ENCODE measurements around the gene LMNA. TPM values are rescaled to one million over a fixed set of nuclear protein-coding genes. Genes with fewer than 3 reads are reported as not detected.

Gene LMNA
- total and polyA plus RNA-seq, 2 donors (not counting 1 experiment from before 2014, with no cell fraction given): 19.4 to 28.7 TPM

- ATAC-seq (ENCODE audit: low read depth) (no peak), DNase-seq (no peak)
- no CpG with 5 or more reads among the region's 6 CpGs for WGBS (ENCODE audit: insufficient coverage)
- Mint-ChIP-seq H3K4me3 (no peak overlapping the region), H3K4me1 (peaks cover 22% of the 10 kb centered on the region), H3K9me3 (ENCODE audit: insufficient read depth) (no peaks in the 10 kb centered on the region), H3K27me3 (peaks cover 9% of the 10 kb centered on the region), H3K27ac (no peak overlapping the region)
- Histone ChIP-seq H3K36me3 (replicated peaks in 1 of 2; ENCODE audit: control extremely low read depth in 1 of 2, control insufficient read depth in 1 of 2, extremely low read depth in 1 of 2, insufficient read depth in 2 of 2, low read length in 1 of 2) (no peaks in the 10 kb centered on the region), H3K9ac (ENCODE audit: low read length) (no peak overlapping the region), H3K27me3 (replicated peaks in 1 of 4; ENCODE audit: control extremely low read depth in 1 of 4, control insufficient read depth in 3 of 4, insufficient read depth in 4 of 4, low read length in 3 of 4) (peaks cover 0 to 17% (median 5%) of the 10 kb centered on the region in 4 experiments), H4K20me1 (ENCODE audit: control insufficient read depth, insufficient read depth, low read length, poor library complexity, severe bottlenecking) (no peaks in the 10 kb centered on the region), H2AFZ (ENCODE audit: insufficient read depth, low read depth, low read length, poor library complexity, severe bottlenecking) (no peak overlapping the region), H3K27ac (ENCODE audit: low read length in 2 of 2) (no peak overlapping the region), H3K79me2 (ENCODE audit: control insufficient read depth, insufficient read depth, low read length) (no peaks in the 10 kb centered on the region), H3K4me2 (replicated peaks; ENCODE audit: low read depth, low read length, poor library complexity, severe bottlenecking) (no peak overlapping the region), H3K9me3 (ENCODE audit: control extremely low read depth in 1 of 3, control insufficient read depth in 2 of 3, insufficient read depth in 1 of 3, low read length in 2 of 3) (no peaks in the 10 kb centered on the region), H3K4me1 (ENCODE audit: control insufficient read depth in 2 of 2, insufficient read depth in 2 of 2, low read length in 2 of 2) (peaks cover 9 to 20% of the 10 kb centered on the region in 2 donors), H3K4me3 (ENCODE audit: control extremely low read depth in 1 of 5, extremely low read depth in 1 of 5, insufficient read depth in 1 of 5, low read depth in 2 of 5, low read length in 4 of 5) (no peak overlapping the region)
- intact Hi-C loops (cut with micrococcal nuclease): no loop called here
- ChIA-PET POLR2A (interaction anchor here (0.7 kb wide), 2 partner anchors 36 to 117 kb away, joined by 5 to 6 read pairs; no protein-coding TSS in a partner anchor), CTCF (interaction anchor here (0.8 to 2.4 kb wide), 10 partner anchors 8 to 64 kb away, joined by 3 to 8 read pairs (median 4); partner anchors contain the start of gene SEMA4A)
- TF ChIP-seq CTCF (IDR thresholded peaks at IDR 0.05): no peak
- TF ChIP-seq EZH2 (IDR thresholded peaks at IDR 0.05; ENCODE audit: borderline replicate concordance, insufficient read depth, low read depth, low read length, poor library complexity, severe bottlenecking): no peak
Measured at GRCh38 chr1:156164125-156164831, 49.8 kb downstream of the LMNA start.

- ATAC-seq (ENCODE audit: low read depth): no peak
- Mint-ChIP-seq H3K27me3 (peaks cover 7% of the 10 kb centered on the region), H3K9me3 (ENCODE audit: insufficient read depth) (no peaks in the 10 kb centered on the region), H3K27ac (no peak overlapping the region), H3K4me1 (peaks cover 17% of the 10 kb centered on the region), H3K4me3 (no peak overlapping the region)
- H3K4me2 ChIP-seq (replicated peaks; ENCODE audit: low read depth, low read length, poor library complexity, severe bottlenecking): no peak overlapping the region
- ChIA-PET POLR2A (no interaction called here), CTCF (interaction anchor here (0.9 to 2.4 kb wide), 5 partner anchors 9 to 63 kb away, joined by 3 to 8 read pairs (median 4); no protein-coding TSS in a partner anchor)
- no peaks in the 10 kb centered on the region for H4K20me1 ChIP-seq (ENCODE audit: control insufficient read depth, insufficient read depth, low read length, poor library complexity, severe bottlenecking)
- TF ChIP-seq EZH2 (IDR thresholded peaks at IDR 0.05; ENCODE audit: borderline replicate concordance, insufficient read depth, low read depth, low read length, poor library complexity, severe bottlenecking) (no peak), CTCF (IDR thresholded peaks at IDR 0.05) (no peak)
- 59% methylated on average over 2 of the region's 2 CpGs for WGBS (ENCODE audit: insufficient coverage)
- peak; percentile 61 for DNase-seq
- no peak overlapping the region for H3K27ac ChIP-seq (ENCODE audit: low read length in 2 of 2)
- no peaks in the 10 kb centered on the region for H3K9me3 ChIP-seq (ENCODE audit: control extremely low read depth in 1 of 3, control insufficient read depth in 2 of 3, insufficient read depth in 1 of 3, low read length in 2 of 3)
- no peak overlapping the region for H3K4me3 ChIP-seq (ENCODE audit: control extremely low read depth in 1 of 5, extremely low read depth in 1 of 5, insufficient read depth in 1 of 5, low read depth in 2 of 5, low read length in 4 of 5)
- H3K27me3 ChIP-seq (replicated peaks in 1 of 4; ENCODE audit: control extremely low read depth in 1 of 4, control insufficient read depth in 3 of 4, insufficient read depth in 4 of 4, low read length in 3 of 4): peaks cover 0 to 12% (median 2%) of the 10 kb centered on the region in 4 experiments
- no peaks in the 10 kb centered on the region for H3K36me3 ChIP-seq (replicated peaks in 1 of 2; ENCODE audit: control extremely low read depth in 1 of 2, control insufficient read depth in 1 of 2, extremely low read depth in 1 of 2, insufficient read depth in 2 of 2, low read length in 1 of 2)
- H2AFZ ChIP-seq (ENCODE audit: insufficient read depth, low read depth, low read length, poor library complexity, severe bottlenecking): no peak overlapping the region
- H3K79me2 ChIP-seq (ENCODE audit: control insufficient read depth, insufficient read depth, low read length): no peaks in the 10 kb centered on the region
- peaks cover 7 to 12% of the 10 kb centered on the region in 2 donors for H3K4me1 ChIP-seq (ENCODE audit: control insufficient read depth in 2 of 2, insufficient read depth in 2 of 2, low read length in 2 of 2)
- intact Hi-C loops (cut with micrococcal nuclease): no loop called here
- no peak overlapping the region for H3K9ac ChIP-seq (ENCODE audit: low read length)
Measured at GRCh38 chr1:156165083-156165482, 50.6 kb downstream of the LMNA start.
